Measurements from ENCODE around the gene USHBP1. TPM values are rescaled to one million over a fixed set of nuclear protein-coding genes. Genes with fewer than 3 reads are reported as not detected.

The USHBP1 gene
- total RNA-seq, 1 experiment from 2014 or later, result 6.4 TPM

DNA sequence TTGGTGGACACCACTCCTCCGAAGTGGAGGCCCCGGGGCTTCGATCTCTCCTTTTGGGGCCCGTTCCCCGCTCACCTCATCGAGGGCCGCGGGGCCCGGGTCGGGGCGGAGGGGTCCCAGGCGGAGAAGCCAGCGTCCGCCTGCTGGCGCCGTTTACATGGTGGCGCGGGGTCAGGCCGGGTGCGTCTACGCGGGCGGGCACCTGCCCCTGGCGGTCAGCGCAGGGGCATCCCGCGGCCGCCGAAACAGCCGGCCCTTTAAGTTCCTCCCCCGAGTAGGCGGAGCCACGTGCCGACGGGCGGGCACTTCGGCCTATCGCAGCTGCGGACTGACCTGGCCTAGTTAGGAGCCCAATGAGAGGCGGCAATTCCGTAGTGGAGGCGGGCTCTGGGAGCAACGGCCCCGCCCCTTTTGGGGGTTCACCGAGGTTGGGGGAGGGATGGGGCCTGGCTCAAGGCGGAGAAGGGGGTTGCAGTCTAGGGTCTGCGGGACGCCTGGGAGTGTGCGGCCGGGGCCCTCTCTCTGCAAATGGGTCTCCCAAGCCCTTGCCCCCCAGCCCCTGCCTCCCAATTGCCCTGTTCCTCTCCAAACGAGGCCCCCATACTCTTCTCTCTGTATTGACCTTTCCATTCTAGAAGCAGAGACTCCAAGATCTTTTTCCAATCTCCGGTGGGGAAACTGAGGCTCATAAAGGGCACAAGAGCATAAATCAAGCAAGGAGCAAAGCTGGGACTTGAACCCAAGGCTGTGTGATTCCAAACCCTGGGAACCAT is 38.8 kb upstream of the USHBP1 start, which contains the start of gene ABHD8:
Gene ABHD8, minus strand, starts transcription at position 259 of the 773 bp plus-strand sequence. CDS start 1,809 bp downstream, outside the sequence.
- H3K4me1 ChIP-seq (ENCODE audit: insufficient read depth, low read length), result peaks cover 3% of the 10 kb centered on the region; the same call in 1 of the 2 replicates
- no peak within 1 kb of the TSS for H4K5ac ChIP-seq (ENCODE audit: insufficient read length, low read depth, low read length)
- peak within 1 kb of the TSS; percentile 48 for H3K4me2 ChIP-seq (ENCODE audit: insufficient read depth, insufficient read length, low read length)
- WGBS (ENCODE audit: extremely low coverage, insufficient read length, low lambda C conversion rate), result no CpG with 5 or more reads among the region's 52 CpGs
- no peak within 1 kb of the TSS for H2AK5ac ChIP-seq (ENCODE audit: insufficient read length, low read length)
- H3K79me2 ChIP-seq (ENCODE audit: insufficient read depth, low read length), result no peaks in the 10 kb centered on the region
- H4K20me1 ChIP-seq (ENCODE audit: control insufficient read depth, insufficient read depth, insufficient read length), result no peaks in the 10 kb centered on the region
- peaks cover 6% of the 10 kb centered on the region for H3K23me2 ChIP-seq (ENCODE audit: insufficient read length, low read depth, low read length, poor library complexity, severe bottlenecking)
- H4K8ac ChIP-seq (replicated peaks; ENCODE audit: insufficient read length, low read depth, low read length), result no peak within 1 kb of the TSS
- no peak within 1 kb of the TSS for H3K56ac ChIP-seq (ENCODE audit: insufficient read length, low read depth, low read length)
- peak; percentile 97 for DNase-seq
- Mint-ChIP-seq H3K4me3 (peak within 1 kb of the TSS; percentile 63 to 76), H3K36me3 (ENCODE audit: insufficient read depth in 1 of 3, low read depth in 3 of 3) (peaks cover 8 to 18% (median 14%) of the 10 kb centered on the region in 3 experiments), H3K27me3 (ENCODE audit: low read depth) (no peaks in the 10 kb centered on the region; the same call in 1 of the 2 replicates), H3K4me1 (peaks cover 21 to 35% of the 10 kb centered on the region in 2 experiments), H3K9me3 (peaks cover under 1 to 1% of the 10 kb centered on the region in 2 experiments; a peak in 3 of 5 replicates), H3K27ac (peak within 1 kb of the TSS in 2 of 3 experiments; percentile 71 to 83; a peak in 4 of 7 replicates)
- H2BK12ac ChIP-seq (ENCODE audit: insufficient read length, low read depth, low read length), result no peak within 1 kb of the TSS
- H2BK5ac ChIP-seq (ENCODE audit: insufficient read length, low read length), result no peak within 1 kb of the TSS
- no peaks in the 10 kb centered on the region for H3K79me1 ChIP-seq (ENCODE audit: insufficient read depth, low read depth, low read length, poor library complexity, severe bottlenecking)
- H3K9me3 ChIP-seq (ENCODE audit: control insufficient read depth, low read depth, low read length), result no peaks in the 10 kb centered on the region
- no peak within 1 kb of the TSS for H3K27ac ChIP-seq (ENCODE audit: insufficient read length, low read depth, low read length)
- H3K9ac ChIP-seq (ENCODE audit: extremely low read depth, insufficient read length, low read length), result no peak within 1 kb of the TSS
- no peak within 1 kb of the TSS for H3T11ph ChIP-seq (ENCODE audit: low read length)
- no peak within 1 kb of the TSS for H4K91ac ChIP-seq (ENCODE audit: insufficient read length, low read depth, low read length)
- no peak within 1 kb of the TSS for H2BK15ac ChIP-seq (ENCODE audit: low read depth, low read length)
- H2BK120ac ChIP-seq (ENCODE audit: low read depth, low read length, poor library complexity, severe bottlenecking), result no peak within 1 kb of the TSS
- no peak within 1 kb of the TSS for H2AFZ ChIP-seq (ENCODE audit: low read length)
- H3K27me3 ChIP-seq (ENCODE audit: insufficient read depth, low read length), result no peaks in the 10 kb centered on the region
- H3K18ac ChIP-seq (ENCODE audit: insufficient read length, low read depth, low read length), result no peak within 1 kb of the TSS
- 0 out of 2 replicates have a peak within 1 kb of the TSS, but pooled peaks have one; percentile 14 for H3K14ac ChIP-seq (ENCODE audit: insufficient read depth, low read length)
- no peak within 1 kb of the TSS for H3K23ac ChIP-seq (ENCODE audit: insufficient read length, low read depth, low read length)
- H2BK20ac ChIP-seq (ENCODE audit: low read depth, low read length, poor library complexity, severe bottlenecking), result no peak within 1 kb of the TSS
- no peak within 1 kb of the TSS for H3K4ac ChIP-seq (ENCODE audit: low read depth, low read length)
- peak; percentile 74 for TF ChIP-seq CTCF (conservative IDR thresholded peaks at IDR 0.05)

Data from H9 (cell line).